ENCODE data around the gene ANKMY1. TPM values are rescaled to one million over a fixed set of nuclear protein-coding genes. Genes with fewer than 3 reads are reported as not detected.

The ANKMY1 gene
- total and polyA plus RNA-seq, 2 of the 8 experiments (the other 6 are each of a cell fraction or from before 2014, with no cell fraction given), result 4.5 to 4.8 TPM

DNA sequence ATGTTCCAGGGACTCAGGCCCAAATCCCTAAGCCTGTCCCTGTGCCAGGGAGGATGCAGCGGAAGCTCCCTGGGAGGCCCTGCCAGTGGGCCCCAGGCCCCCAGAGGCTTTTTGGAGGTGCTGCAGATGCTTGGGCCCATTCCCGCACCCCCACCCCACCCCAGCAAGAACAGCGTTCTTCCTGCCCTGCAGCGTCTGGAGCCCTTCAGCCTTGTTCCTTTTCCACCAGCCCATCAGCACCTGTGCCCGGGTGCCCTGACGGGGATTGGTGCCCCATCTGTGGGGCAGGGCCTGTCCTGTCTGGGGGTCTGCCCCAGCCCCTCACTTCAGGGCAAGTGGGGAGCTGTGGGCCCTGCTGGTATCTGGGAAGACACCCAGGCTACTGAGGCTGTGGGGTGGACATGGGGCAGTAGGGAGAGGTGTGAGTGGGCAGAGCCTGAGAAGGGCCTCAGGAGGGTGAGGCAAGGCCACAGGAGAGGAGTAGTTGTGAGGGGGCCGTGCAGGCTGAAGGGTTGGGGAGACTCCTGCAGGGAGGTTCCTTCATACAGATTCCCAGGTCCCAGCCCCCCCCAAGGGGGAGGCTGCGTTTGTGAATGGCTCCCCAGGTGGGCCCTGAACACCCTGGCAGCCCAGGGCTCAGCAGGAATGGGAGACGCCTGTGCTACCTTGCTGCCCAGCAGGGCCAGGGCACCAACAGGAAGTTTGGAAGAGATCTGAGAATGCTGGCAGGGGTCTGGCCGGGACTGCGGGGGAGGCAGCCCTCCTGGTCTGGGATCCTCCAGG is 12.9 kb upstream of the ANKMY1 start:
- no peaks in the 10 kb centered on the region for H3K79me2 ChIP-seq (ENCODE audit: control insufficient read depth in 1 of 2, insufficient read depth in 2 of 2, low read length in 2 of 2)
- H4K91ac ChIP-seq (replicated peaks; ENCODE audit: insufficient read length, low read length), result no peak overlapping the region
- DNase-seq (ENCODE audit: low read depth in 1 of 2, low spot score in 2 of 2) (no peak), FAIRE-seq (no peak)
- H2BK20ac ChIP-seq (ENCODE audit: low read length), result no peak overlapping the region
- H4K20me1 ChIP-seq (replicated peaks in 1 of 2; ENCODE audit: control insufficient read depth in 1 of 2, insufficient read depth in 2 of 2, low read length in 2 of 2), result peaks cover 3 to 20% of the 10 kb centered on the region in 2 experiments
- WGBS, 2 experiments (ENCODE audit: extremely low coverage in 1 of 2, insufficient coverage in 1 of 2, insufficient read length in 1 of 2, insufficient replicate concordance in 2 of 2, low coverage in 1 of 2, low lambda C conversion rate in 2 of 2, missing lambda C conversion rate in 1 of 2), result 89% methylated on average over 11 of the region's 11 CpGs; no CpG with 5 or more reads in 1 of the 2 experiments
- H3K27me3 ChIP-seq (replicated peaks in 1 of 4; ENCODE audit: control insufficient read depth in 3 of 4, extremely low read depth in 1 of 4, insufficient read depth in 3 of 4, low read length in 3 of 4), result peaks cover 18 to 34% (median 30%) of the 10 kb centered on the region in 4 experiments
- no peaks in the 10 kb centered on the region for H3K36me3 ChIP-seq (ENCODE audit: control insufficient read depth in 2 of 4, insufficient read depth in 4 of 4, low read length in 3 of 4)
- H3K4me2 ChIP-seq (ENCODE audit: insufficient read depth in 1 of 2, low read depth in 2 of 2, low read length in 2 of 2), result no peak overlapping the region
- POLR2A ChIA-PET (ENCODE audit: partially characterized antibody), result interaction anchor here (2.5 kb wide), 1 partner anchor 16 kb away, joined by 6 read pairs; the partner anchor contains the start of gene CAPN10
- H3K23ac ChIP-seq (ENCODE audit: insufficient read length), result no peak overlapping the region
- no peak overlapping the region for H3K14ac ChIP-seq (ENCODE audit: insufficient read length)
- H2BK15ac ChIP-seq (ENCODE audit: low read length), result no peak overlapping the region
- no peak overlapping the region for H2BK120ac ChIP-seq (replicated peaks; ENCODE audit: low read depth, low read length)
- H3K4ac ChIP-seq (replicated peaks; ENCODE audit: insufficient read length, low read depth, low read length), result no peak overlapping the region
- no peak overlapping the region for H2BK12ac ChIP-seq (ENCODE audit: low read depth, low read length)
- no peak overlapping the region for H3K4me3 ChIP-seq (ENCODE audit: extremely low read depth in 1 of 4, insufficient read depth in 2 of 4, low read depth in 3 of 4, low read length in 4 of 4)
- CTCF ChIA-PET (ENCODE audit: partially characterized antibody), result interaction anchor here (1.5 to 1.9 kb wide), 2 partner anchors 9 to 16 kb away, joined by 5 to 8 read pairs; partner anchors contain the start of gene CAPN10
- H3K27ac ChIP-seq (ENCODE audit: low read depth, low read length), result no peak overlapping the region
- no peak overlapping the region for H4K8ac ChIP-seq (ENCODE audit: extremely low read depth, insufficient read depth, low read length)
- no peak overlapping the region for H2AK5ac ChIP-seq (ENCODE audit: low read depth, low read length)
- H3K23me2 ChIP-seq (ENCODE audit: low read depth, low read length), result peaks cover 10% of the 10 kb centered on the region; the same call in 1 of the 2 replicates
- H3K4me1 ChIP-seq (replicated peaks in 1 of 4; ENCODE audit: control insufficient read depth in 3 of 4, insufficient read depth in 4 of 4, low read length in 3 of 4), result peaks cover 0 to 26% (median 17%) of the 10 kb centered on the region in 4 experiments; a peak in 6 of 7 replicates
- no peak overlapping the region for H2AFZ ChIP-seq (ENCODE audit: low read length)
- H3K9ac ChIP-seq (replicated peaks in 1 of 4; ENCODE audit: extremely low read depth in 1 of 4, low read depth in 3 of 4, low read length in 3 of 4), result no peak overlapping the region
- no peak overlapping the region for H2BK5ac ChIP-seq (ENCODE audit: low read depth, low read length)
- H3K79me1 ChIP-seq (ENCODE audit: low read depth, low read length), result no peaks in the 10 kb centered on the region
- H4K5ac ChIP-seq (ENCODE audit: insufficient read length, low read depth, low read length), result no peak overlapping the region
- no peaks in the 10 kb centered on the region for H3K9me3 ChIP-seq (ENCODE audit: insufficient read depth in 2 of 2, low read depth in 1 of 2, low read length in 1 of 2)
- H3K56ac ChIP-seq (replicated peaks; ENCODE audit: insufficient read length, low read depth, low read length), result no peak overlapping the region
- H3K18ac ChIP-seq (ENCODE audit: extremely low read depth, low read length), result no peak overlapping the region
- TF ChIP-seq POLR2A (IDR thresholded peaks at IDR 0.05; ENCODE audit: control extremely low read depth in 1 of 2, low read depth in 2 of 2, low read length in 2 of 2) (no peak), NANOG (IDR thresholded peaks at IDR 0.05; ENCODE audit: insufficient read depth, low read depth, low read length, poor library complexity, severe bottlenecking) (no peak), RXRA (IDR thresholded peaks at IDR 0.05; ENCODE audit: insufficient read depth, low read depth, low read length) (no peak), SAP30 (IDR thresholded peaks at IDR 0.05; ENCODE audit: insufficient read depth, insufficient replicate concordance, low read length) (no peak), NRF1 (IDR thresholded peaks at IDR 0.05; ENCODE audit: low read depth, low read length) (no peak), YY1 (IDR thresholded peaks at IDR 0.05; ENCODE audit: low read depth, low read length) (no peak), ZNF274 (IDR thresholded peaks at IDR 0.05; ENCODE audit: borderline replicate concordance, extremely low read depth, low read length) (no peak), TBP (IDR thresholded peaks at IDR 0.05; ENCODE audit: low read depth, low read length) (no peak)
